ENCODE data around the gene TSEN15.

DNA sequence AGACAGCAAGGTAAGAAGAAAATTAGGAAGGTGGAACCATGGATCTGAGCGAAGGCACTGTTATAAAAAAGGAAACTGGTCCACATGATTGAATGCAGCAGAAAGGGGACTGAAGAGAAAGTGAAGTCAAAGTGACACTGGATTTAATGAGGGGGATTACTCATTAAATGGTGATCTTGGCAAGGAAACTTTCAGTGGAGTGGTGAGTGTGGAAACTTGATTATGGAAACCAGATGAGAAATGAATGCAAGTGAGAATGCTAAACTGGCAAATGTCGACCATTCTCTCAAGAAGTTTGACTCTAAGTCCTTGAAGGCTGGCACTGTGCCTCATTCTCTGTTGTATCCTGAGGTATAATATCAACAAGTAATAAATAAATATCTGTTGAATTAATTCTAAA, 37.3 kb upstream of the TSEN15 start:
- TF ChIP-seq, protein P1, sequence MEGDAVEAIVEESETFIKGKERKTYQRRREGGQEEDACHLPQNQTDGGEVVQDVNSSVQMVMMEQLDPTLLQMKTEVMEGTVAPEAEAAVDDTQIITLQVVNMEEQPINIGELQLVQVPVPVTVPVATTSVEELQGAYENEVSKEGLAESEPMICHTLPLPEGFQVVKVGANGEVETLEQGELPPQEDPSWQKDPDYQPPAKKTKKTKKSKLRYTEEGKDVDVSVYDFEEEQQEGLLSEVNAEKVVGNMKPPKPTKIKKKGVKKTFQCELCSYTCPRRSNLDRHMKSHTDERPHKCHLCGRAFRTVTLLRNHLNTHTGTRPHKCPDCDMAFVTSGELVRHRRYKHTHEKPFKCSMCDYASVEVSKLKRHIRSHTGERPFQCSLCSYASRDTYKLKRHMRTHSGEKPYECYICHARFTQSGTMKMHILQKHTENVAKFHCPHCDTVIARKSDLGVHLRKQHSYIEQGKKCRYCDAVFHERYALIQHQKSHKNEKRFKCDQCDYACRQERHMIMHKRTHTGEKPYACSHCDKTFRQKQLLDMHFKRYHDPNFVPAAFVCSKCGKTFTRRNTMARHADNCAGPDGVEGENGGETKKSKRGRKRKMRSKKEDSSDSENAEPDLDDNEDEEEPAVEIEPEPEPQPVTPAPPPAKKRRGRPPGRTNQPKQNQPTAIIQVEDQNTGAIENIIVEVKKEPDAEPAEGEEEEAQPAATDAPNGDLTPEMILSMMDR (IDR thresholded peaks at IDR 0.05), result no peak
- TF ChIP-seq EP300 (IDR thresholded peaks at IDR 0.05) (no peak), POLR2A (IDR thresholded peaks at IDR 0.05) (no peak)

All from suprapubic skin (tissue), 3 donors.